ENCODE data around the gene FOXP1. TPM values are rescaled to one million over a fixed set of nuclear protein-coding genes. Genes with fewer than 3 reads are reported as not detected.

FOXP1 gene
- total and polyA plus RNA-seq, 2 of the 13 experiments (the other 11 are each of a cell fraction or from before 2014, with no cell fraction given): 40.4 to 59.0 TPM

DNA sequence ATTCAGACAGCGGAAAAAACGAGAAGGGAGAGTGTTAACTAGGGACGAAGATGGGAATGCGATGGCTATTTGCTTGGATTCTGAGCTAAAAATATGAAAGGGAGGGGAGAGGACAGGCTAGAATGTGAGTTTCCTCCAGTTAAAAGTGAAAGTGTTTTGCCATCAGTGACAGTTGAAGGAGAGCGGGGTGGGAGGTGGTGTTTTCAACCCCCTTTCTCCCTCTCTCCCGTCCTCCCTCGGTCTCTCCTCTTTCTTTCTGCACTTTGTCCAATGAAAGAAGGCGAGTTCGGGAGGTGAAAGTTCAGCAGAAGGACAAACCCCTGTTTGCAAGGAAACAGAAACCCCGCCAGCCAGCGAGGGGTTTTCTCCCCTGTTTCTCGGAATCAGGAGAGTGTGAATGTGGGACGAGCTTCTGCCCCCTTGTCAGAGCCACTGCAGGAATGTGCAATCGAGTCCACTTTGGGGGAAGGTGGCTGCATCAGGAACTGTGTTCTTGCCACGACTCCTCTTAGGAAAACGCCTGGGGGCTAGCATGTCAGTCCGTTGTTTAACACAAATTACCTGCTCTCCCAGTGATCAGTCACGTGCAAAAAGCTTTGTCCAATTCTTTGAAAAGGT lies 975 bp upstream of the FOXP1 start (continued):
- TF ChIP-seq ZNF607 (CRISPR knock-in tag; IDR thresholded peaks at IDR 0.05; ENCODE audit: borderline replicate concordance) (no peak), ZNF558 (CRISPR knock-in tag; IDR thresholded peaks at IDR 0.05; ENCODE audit: borderline replicate concordance) (no peak), ZNF260 (CRISPR knock-in tag; IDR thresholded peaks at IDR 0.05; ENCODE audit: borderline replicate concordance, low read depth) (no peak), KDM2A (CRISPR knock-in tag; IDR thresholded peaks at IDR 0.05; ENCODE audit: borderline replicate concordance, low read depth) (peak; percentile 68), ZNF709 (CRISPR knock-in tag; IDR thresholded peaks at IDR 0.05) (no peak), PPARG (CRISPR knock-in tag; conservative IDR thresholded peaks at IDR 0.05) (peak; percentile 40; the same call in 1 of the 2 replicates), DNMT1 (CRISPR knock-in tag; IDR thresholded peaks at IDR 0.05) (no peak), RARA (CRISPR knock-in tag; IDR thresholded peaks at IDR 0.05) (peak; percentile 93), NR1H2 (CRISPR knock-in tag; IDR thresholded peaks at IDR 0.05; ENCODE audit: borderline replicate concordance, low read depth) (no peak), SIN3A (IDR thresholded peaks at IDR 0.05; ENCODE audit: borderline replicate concordance, low read depth, low read length) (no peak; the same call in 1 of the 2 replicates), CCAR2 (optimal IDR thresholded peaks at IDR 0.05; ENCODE audit: low read depth, low read length) (no peak)
- TF ChIP-seq, protein P1, sequence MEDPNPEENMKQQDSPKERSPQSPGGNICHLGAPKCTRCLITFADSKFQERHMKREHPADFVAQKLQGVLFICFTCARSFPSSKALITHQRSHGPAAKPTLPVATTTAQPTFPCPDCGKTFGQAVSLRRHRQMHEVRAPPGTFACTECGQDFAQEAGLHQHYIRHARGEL (CRISPR knock-in tag; IDR thresholded peaks at IDR 0.05): no peak
- TF ChIP-seq, protein P2, sequence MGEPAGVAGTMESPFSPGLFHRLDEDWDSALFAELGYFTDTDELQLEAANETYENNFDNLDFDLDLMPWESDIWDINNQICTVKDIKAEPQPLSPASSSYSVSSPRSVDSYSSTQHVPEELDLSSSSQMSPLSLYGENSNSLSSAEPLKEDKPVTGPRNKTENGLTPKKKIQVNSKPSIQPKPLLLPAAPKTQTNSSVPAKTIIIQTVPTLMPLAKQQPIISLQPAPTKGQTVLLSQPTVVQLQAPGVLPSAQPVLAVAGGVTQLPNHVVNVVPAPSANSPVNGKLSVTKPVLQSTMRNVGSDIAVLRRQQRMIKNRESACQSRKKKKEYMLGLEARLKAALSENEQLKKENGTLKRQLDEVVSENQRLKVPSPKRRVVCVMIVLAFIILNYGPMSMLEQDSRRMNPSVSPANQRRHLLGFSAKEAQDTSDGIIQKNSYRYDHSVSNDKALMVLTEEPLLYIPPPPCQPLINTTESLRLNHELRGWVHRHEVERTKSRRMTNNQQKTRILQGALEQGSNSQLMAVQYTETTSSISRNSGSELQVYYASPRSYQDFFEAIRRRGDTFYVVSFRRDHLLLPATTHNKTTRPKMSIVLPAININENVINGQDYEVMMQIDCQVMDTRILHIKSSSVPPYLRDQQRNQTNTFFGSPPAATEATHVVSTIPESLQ (CRISPR knock-in tag; conservative IDR thresholded peaks at IDR 0.05): no peak
- TF ChIP-seq, protein P3, sequence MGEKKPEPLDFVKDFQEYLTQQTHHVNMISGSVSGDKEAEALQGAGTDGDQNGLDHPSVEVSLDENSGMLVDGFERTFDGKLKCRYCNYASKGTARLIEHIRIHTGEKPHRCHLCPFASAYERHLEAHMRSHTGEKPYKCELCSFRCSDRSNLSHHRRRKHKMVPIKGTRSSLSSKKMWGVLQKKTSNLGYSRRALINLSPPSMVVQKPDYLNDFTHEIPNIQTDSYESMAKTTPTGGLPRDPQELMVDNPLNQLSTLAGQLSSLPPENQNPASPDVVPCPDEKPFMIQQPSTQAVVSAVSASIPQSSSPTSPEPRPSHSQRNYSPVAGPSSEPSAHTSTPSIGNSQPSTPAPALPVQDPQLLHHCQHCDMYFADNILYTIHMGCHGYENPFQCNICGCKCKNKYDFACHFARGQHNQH (CRISPR knock-in tag; IDR thresholded peaks at IDR 0.05): no peak
- TF ChIP-seq, protein P4, sequence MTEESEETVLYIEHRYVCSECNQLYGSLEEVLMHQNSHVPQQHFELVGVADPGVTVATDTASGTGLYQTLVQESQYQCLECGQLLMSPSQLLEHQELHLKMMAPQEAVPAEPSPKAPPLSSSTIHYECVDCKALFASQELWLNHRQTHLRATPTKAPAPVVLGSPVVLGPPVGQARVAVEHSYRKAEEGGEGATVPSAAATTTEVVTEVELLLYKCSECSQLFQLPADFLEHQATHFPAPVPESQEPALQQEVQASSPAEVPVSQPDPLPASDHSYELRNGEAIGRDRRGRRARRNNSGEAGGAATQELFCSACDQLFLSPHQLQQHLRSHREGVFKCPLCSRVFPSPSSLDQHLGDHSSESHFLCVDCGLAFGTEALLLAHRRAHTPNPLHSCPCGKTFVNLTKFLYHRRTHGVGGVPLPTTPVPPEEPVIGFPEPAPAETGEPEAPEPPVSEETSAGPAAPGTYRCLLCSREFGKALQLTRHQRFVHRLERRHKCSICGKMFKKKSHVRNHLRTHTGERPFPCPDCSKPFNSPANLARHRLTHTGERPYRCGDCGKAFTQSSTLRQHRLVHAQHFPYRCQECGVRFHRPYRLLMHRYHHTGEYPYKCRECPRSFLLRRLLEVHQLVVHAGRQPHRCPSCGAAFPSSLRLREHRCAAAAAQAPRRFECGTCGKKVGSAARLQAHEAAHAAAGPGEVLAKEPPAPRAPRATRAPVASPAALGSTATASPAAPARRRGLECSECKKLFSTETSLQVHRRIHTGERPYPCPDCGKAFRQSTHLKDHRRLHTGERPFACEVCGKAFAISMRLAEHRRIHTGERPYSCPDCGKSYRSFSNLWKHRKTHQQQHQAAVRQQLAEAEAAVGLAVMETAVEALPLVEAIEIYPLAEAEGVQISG (CRISPR knock-in tag; IDR thresholded peaks at IDR 0.05): no peak; the same call in 1 of the 2 replicates
- TF ChIP-seq, protein P5, sequence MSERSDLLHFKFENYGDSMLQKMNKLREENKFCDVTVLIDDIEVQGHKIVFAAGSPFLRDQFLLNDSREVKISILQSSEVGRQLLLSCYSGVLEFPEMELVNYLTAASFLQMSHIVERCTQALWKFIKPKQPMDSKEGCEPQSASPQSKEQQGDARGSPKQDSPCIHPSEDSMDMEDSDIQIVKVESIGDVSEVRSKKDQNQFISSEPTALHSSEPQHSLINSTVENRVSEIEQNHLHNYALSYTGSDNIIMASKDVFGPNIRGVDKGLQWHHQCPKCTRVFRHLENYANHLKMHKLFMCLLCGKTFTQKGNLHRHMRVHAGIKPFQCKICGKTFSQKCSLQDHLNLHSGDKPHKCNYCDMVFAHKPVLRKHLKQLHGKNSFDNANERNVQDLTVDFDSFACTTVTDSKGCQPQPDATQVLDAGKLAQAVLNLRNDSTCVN (CRISPR knock-in tag; IDR thresholded peaks at IDR 0.05; ENCODE audit: borderline replicate concordance): no peak
- TF ChIP-seq, protein P6, sequence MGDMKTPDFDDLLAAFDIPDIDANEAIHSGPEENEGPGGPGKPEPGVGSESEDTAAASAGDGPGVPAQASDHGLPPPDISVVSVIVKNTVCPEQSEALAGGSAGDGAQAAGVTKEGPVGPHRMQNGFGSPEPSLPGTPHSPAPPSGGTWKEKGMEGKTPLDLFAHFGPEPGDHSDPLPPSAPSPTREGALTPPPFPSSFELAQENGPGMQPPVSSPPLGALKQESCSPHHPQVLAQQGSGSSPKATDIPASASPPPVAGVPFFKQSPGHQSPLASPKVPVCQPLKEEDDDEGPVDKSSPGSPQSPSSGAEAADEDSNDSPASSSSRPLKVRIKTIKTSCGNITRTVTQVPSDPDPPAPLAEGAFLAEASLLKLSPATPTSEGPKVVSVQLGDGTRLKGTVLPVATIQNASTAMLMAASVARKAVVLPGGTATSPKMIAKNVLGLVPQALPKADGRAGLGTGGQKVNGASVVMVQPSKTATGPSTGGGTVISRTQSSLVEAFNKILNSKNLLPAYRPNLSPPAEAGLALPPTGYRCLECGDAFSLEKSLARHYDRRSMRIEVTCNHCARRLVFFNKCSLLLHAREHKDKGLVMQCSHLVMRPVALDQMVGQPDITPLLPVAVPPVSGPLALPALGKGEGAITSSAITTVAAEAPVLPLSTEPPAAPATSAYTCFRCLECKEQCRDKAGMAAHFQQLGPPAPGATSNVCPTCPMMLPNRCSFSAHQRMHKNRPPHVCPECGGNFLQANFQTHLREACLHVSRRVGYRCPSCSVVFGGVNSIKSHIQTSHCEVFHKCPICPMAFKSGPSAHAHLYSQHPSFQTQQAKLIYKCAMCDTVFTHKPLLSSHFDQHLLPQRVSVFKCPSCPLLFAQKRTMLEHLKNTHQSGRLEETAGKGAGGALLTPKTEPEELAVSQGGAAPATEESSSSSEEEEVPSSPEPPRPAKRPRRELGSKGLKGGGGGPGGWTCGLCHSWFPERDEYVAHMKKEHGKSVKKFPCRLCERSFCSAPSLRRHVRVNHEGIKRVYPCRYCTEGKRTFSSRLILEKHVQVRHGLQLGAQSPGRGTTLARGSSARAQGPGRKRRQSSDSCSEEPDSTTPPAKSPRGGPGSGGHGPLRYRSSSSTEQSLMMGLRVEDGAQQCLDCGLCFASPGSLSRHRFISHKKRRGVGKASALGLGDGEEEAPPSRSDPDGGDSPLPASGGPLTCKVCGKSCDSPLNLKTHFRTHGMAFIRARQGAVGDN (CRISPR knock-in tag; IDR thresholded peaks at IDR 0.05): peak; percentile 33; the same call in 1 of the 2 replicates
